ENCODE measurements around the gene KIFC1. TPM values are rescaled to one million over a fixed set of nuclear protein-coding genes. Genes with fewer than 3 reads are reported as not detected.
"Not testable (repeated sequence)": the region's sequence is repeated elsewhere in the genome, so short reads cannot be mapped to it uniquely, and the experiment has no call there.

The KIFC1 gene
- total RNA-seq, 4 donors from 2014 or later: 4.1 to 14.6 (median 9.3) TPM

GRCh38 chr6:33372526-33373123, 19.0 kb upstream of the KIFC1 start:
- intact Hi-C loops (cut with DNase I; ENCODE audit: low total_unique reads): no loop called here
- no peak for TF ChIP-seq CTCF (IDR thresholded peaks at IDR 0.05)
- no peak for TF ChIP-seq POLR2A (IDR thresholded peaks at IDR 0.05)
- H3K4me3 ChIP-seq (ENCODE audit: low read depth, poor library complexity, severe bottlenecking): no peak overlapping the region
- WGBS, 2 donors: 44% methylated on average over 5 of the region's 5 CpGs
- no peak for DNase-seq (ENCODE audit: low spot score in 2 of 2)

GRCh38 chr6:33373960-33374910, 17.4 kb upstream of the KIFC1 start:
- H3K4me3 ChIP-seq (ENCODE audit: low read depth, poor library complexity, severe bottlenecking): no peak overlapping the region
- 51 to 54% methylated on average over 8 of the region's 8 CpGs for WGBS, 2 donors
- DNase-seq (ENCODE audit: low spot score in 2 of 2): no peak
- TF ChIP-seq CTCF (IDR thresholded peaks at IDR 0.05) (no peak), POLR2A (IDR thresholded peaks at IDR 0.05) (no peak)
- intact Hi-C loops (cut with DNase I; ENCODE audit: low total_unique reads): no loop called here

GRCh38 chr6:33375143-33375671, 16.4 kb upstream of the KIFC1 start:
- TF ChIP-seq POLR2A (IDR thresholded peaks at IDR 0.05) (no peak), CTCF (IDR thresholded peaks at IDR 0.05) (no peak)
- no peak overlapping the region for H3K4me3 ChIP-seq (ENCODE audit: low read depth, poor library complexity, severe bottlenecking)
- intact Hi-C loops (cut with DNase I; ENCODE audit: low total_unique reads): no loop called here
- peak; percentile 81 to 94 for DNase-seq (ENCODE audit: low spot score in 2 of 2)
- WGBS, 2 donors: 10 to 13% methylated on average over 9 of the region's 9 CpGs

GRCh38 chr6:33377171-33377570, 14.5 kb upstream of the KIFC1 start:
- WGBS, 2 donors: 53 to 54% methylated on average over 4 of the region's 4 CpGs

GRCh38 chr6:33379184-33379583, 12.4 kb upstream of the KIFC1 start:
- H3K4me3 ChIP-seq (ENCODE audit: low read depth, poor library complexity, severe bottlenecking); intact Hi-C loops (cut with DNase I; ENCODE audit: low total_unique reads); DNase-seq (ENCODE audit: low spot score in 2 of 2): not testable (repeated sequence)
- 93 to 94% methylated on average over 10 of the region's 10 CpGs for WGBS, 2 donors

More at GRCh38 chr6:33377171-33377570, 14.5 kb upstream of the KIFC1 start:
- no peak overlapping the region for H3K4me3 ChIP-seq (ENCODE audit: low read depth, poor library complexity, severe bottlenecking)
- DNase-seq (ENCODE audit: low spot score in 2 of 2): no peak
- TF ChIP-seq CTCF (IDR thresholded peaks at IDR 0.05) (no peak), POLR2A (IDR thresholded peaks at IDR 0.05) (no peak)
- intact Hi-C loops (cut with DNase I; ENCODE audit: low total_unique reads): no loop called here

Measured in lower leg skin (tissue), 4 donors.